Ishikawa (cell line): ENCODE measurements around the gene PAFAH2.

Source experiments
- EP300 ChIP-seq: IDR thresholded peaks from 2 replicates; pipeline ENCODE4 v1.6.1; 2012; ENCODE audit warnings: borderline replicate concordance
- TEAD4 ChIP-seq: IDR thresholded peaks from 2 replicates; pipeline ENCODE4 v1.6.1; 2012

DNA sequence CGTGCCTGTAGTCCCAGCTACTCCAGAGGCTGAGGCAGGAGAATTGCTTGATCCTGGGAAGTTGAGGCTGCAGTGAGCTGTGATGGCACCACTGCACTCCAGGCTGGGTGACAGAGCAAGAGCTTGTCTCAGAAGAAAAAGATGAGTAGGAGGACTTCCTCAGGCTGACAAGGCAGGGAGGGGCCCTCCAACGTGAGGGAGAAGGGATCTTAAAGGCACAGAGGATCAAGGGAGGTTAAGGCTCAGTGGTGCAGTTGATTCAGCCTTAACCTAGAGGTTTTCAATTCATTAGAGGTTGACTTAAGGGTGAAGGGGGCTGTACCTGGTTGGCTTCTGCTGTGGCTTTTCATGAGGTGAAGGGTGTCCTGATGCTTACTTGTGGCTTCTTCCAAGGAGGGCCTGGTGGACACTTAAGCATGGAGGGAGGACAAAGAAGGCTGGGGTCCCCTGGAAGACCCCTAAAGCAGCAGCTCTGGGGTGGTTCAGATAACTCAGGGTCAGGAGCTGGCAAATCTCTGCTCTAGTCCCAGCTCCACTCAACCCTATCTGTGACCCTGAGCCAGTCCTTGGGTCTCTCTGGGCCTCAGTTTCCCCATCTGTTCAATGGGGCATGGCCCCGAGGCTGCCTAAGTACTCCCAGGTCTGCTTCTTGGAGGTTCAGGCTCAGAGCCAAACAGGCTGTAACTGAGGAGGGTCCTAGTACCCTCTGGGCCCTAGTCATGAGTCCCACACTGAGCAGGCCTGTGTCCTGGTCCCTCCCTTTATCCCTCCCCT lies 30.0 kb upstream of the PAFAH2 start:
- TF ChIP-seq EP300 = no peak
- no peak for TF ChIP-seq TEAD4
